G401.6 (cell line): ENCODE results near the gene TRIB2.

Experiments
- FAIRE-seq: peaks from 2 replicates; lab custom pipeline; 2012; peaks lifted over from hg19 to GRCh38; lab: Jason Lieb, UNC

The TRIB2 gene

DNA sequence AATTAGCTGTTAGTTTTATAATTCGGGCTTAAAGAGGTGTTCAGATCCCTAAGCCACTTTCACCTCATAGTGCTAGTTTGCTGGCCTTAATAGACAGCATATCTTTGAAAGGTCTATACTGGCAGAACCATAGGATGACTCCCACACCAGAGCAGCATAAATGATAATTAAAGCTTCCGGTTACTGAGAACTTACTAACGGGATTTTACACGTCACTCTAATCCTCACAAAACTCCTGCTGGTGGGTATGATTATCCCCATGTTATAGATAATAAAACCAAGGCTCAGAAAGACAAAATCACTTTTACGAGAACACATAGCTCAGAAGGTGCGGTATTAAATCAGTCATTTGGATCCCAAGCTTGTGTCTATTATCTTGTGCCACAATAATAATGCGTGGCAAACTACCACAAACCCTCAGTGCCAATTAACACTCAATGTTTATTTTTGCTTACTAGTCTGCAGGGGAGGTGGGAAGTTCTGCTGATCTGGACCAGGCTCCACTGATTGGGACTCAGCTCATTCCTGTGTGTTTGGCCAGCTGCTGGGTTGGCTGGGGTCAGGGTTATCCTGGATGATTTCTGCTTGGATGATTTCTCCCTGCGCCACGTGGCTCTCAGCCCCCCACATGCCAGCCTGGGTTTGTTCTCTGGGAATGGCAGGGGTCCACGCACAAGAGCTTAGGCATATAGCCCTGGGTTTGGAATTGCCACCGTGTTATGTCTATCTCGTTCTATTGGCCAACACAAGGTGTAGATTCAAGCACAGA, 62.3 kb downstream of the TRIB2 start:
- FAIRE-seq: no peak

DNA sequence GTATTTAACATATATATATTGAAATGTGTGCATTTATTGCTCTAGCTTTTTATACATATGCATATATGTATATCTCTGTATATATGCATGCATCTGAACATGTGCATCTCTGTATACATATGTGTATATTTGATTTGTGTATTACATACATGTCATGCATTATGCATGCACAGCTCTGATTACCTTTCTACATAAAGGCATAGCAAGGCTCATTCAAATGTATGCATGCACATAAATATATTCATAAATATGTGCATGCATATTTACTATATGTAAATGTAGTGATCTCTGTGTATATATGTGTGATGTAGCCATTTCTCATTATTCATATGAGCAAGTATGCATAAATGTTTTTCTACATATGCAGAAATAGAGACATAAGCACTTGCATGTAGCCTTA, 64.6 kb downstream of the TRIB2 start:
- FAIRE-seq: no peak

DNA sequence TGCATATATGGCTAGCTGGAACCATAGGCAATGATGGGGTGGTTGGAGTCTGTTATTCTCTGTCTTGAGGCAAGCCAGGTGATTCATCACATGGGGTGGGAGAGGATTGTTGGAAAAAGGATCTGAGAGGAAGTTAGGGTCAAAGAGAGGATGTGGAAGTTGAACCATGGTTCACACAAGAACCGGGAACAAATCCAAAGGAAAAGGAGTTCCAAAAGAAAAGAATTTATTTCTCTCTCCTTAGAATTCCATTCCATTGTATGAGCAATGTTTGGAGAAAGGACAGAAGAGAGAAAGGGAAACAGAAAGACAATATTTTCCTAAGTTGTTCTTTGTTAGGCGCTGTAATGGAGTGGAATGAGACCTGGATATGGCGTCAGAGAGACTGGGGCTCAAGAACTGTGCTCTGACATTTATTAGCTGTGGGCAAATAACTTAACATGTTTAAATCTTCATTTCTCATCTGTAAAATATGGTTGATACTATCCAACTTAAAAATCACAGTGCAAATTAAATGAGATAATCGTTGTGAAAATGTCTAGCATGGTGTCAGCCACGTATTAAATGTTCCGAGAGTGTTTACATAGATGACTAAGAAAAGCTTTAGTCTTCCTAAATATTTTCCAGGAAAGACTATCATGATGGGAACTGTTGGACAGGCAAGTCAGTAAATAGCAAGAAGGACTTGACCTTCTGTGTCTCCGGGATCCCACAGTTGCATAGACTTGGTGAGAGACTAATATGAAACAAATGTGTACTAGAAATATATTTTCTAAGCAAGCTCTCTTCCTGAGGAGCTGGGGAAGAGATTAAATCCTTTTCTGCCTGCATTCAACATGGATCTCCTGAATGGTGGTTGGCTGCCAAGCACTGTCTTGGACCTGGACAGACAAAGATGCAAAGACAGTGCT, 71.4 kb downstream of the TRIB2 start:
- no peak for FAIRE-seq

DNA sequence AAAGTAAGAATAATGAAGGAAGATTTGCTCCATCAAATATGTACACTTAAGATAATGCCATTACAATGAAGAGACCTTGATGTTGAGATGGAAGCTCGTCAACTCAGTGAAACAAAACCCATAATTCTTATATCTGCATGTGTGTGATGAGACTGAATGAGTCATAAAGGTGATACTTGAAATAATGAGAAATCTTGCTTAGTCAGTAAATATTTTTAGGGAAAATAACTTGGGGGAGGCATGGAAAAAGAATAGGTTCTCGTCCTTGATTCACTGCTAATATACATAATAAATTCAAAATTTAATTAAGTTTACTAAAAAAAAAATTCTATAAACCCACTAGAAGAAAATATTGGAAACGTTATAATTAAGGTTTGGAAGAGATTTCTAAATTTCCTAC, 75.2 kb downstream of the TRIB2 start:
- FAIRE-seq: no peak
